H9 (cell line): ENCODE results near the gene TBC1D2. TPM values are rescaled to one million over a fixed set of nuclear protein-coding genes. Genes with fewer than 3 reads are reported as not detected.
A peak's percentile ranks its signal among the peaks of the same experiment; 100 is the strongest.

Experiments
- DNase-seq: peaks from one replicate; pipeline ENCODE4 v3.0.0-alpha.2; 2017
- H2AFZ ChIP-seq: one replicate; pipeline ENCODE4 v1.6.1; 2013; ENCODE audit warnings: mild to moderate bottlenecking, low read length, control low read depth, moderate library complexity
- H2AK5ac ChIP-seq: 2 replicates; pipeline ENCODE4 v1.6.1; 2013; ENCODE audit warnings: low read length, control low read depth, mixed read lengths; ENCODE audit not compliant: insufficient read length
- H2BK120ac ChIP-seq: one replicate; pipeline ENCODE4 v1.6.1; 2013; ENCODE audit warnings: low read depth, mild to moderate bottlenecking, low read length, control low read depth, inconsistent platforms; ENCODE audit not compliant: poor library complexity, severe bottlenecking
- H2BK12ac ChIP-seq: 2 replicates; pipeline ENCODE4 v1.6.1; 2013; ENCODE audit warnings: low read length, control low read depth, mixed read lengths, low read depth; ENCODE audit not compliant: insufficient read length
- H2BK15ac ChIP-seq: 2 replicates; pipeline ENCODE4 v1.6.1; 2013; ENCODE audit warnings: low read depth, low read length, control low read depth
- H2BK20ac ChIP-seq: one replicate; pipeline ENCODE4 v1.6.1; 2013; ENCODE audit warnings: low read depth, mild to moderate bottlenecking, low read length, control low read depth, inconsistent platforms; ENCODE audit not compliant: poor library complexity, severe bottlenecking
- H2BK5ac ChIP-seq: 2 replicates; pipeline ENCODE4 v1.6.1; 2013; ENCODE audit warnings: low read length, control low read depth, mixed read lengths; ENCODE audit not compliant: insufficient read length
- H3K14ac ChIP-seq: 2 replicates; pipeline ENCODE4 v1.6.1; 2013; ENCODE audit warnings: low read length, control low read depth; ENCODE audit not compliant: insufficient read depth
- H3K18ac ChIP-seq: 2 replicates; pipeline ENCODE4 v1.6.1; 2013; ENCODE audit warnings: low read depth, mild to moderate bottlenecking, mixed read lengths, low read length, control low read depth; ENCODE audit not compliant: insufficient read length
- H3K23ac ChIP-seq: 2 replicates; pipeline ENCODE4 v1.6.1; 2013; ENCODE audit warnings: low read length, control low read depth, mixed read lengths, low read depth; ENCODE audit not compliant: insufficient read length
- H3K23me2 ChIP-seq: 2 replicates; pipeline ENCODE4 v1.6.1; 2013; ENCODE audit warnings: low read depth, mild to moderate bottlenecking, mixed read lengths, low read length, control low read depth; ENCODE audit not compliant: insufficient read length, poor library complexity, severe bottlenecking
- H3K27ac ChIP-seq: 2 replicates; pipeline ENCODE4 v1.5.1; 2013; ENCODE audit warnings: low read length, control low read depth, mixed read lengths, low read depth; ENCODE audit not compliant: insufficient read length
- H3K27me3 ChIP-seq: 2 replicates; pipeline ENCODE4 v1.6.1; 2013; ENCODE audit warnings: low read length, control low read depth, inconsistent platforms; ENCODE audit not compliant: insufficient read depth
- H3K4ac ChIP-seq: 2 replicates; pipeline ENCODE4 v1.6.1; 2013; ENCODE audit warnings: low read depth, mild to moderate bottlenecking, control low read depth, inconsistent platforms, low read length, moderate library complexity
- H3K4me1 ChIP-seq: 2 replicates; pipeline ENCODE4 v1.6.1; 2013; ENCODE audit warnings: low read length, control low read depth, inconsistent platforms; ENCODE audit not compliant: insufficient read depth
- H3K4me2 ChIP-seq: 2 replicates; pipeline ENCODE4 v1.6.1; 2013; ENCODE audit warnings: low read length, control low read depth, mixed read lengths; ENCODE audit not compliant: insufficient read length, insufficient read depth
- H3K56ac ChIP-seq: 2 replicates; pipeline ENCODE4 v1.6.1; 2013; ENCODE audit warnings: low read depth, mild to moderate bottlenecking, mixed read lengths, low read length, control low read depth; ENCODE audit not compliant: insufficient read length
- H3K79me1 ChIP-seq: 2 replicates; pipeline ENCODE4 v1.6.1; 2013; ENCODE audit warnings: low read depth, mild to moderate bottlenecking, moderate library complexity, low read length, control low read depth, inconsistent platforms; ENCODE audit not compliant: insufficient read depth, poor library complexity, severe bottlenecking
- H3K79me2 ChIP-seq: 2 replicates; pipeline ENCODE4 v1.6.1; 2013; ENCODE audit warnings: low read length, control low read depth, inconsistent platforms; ENCODE audit not compliant: insufficient read depth
- H3K9ac ChIP-seq: 2 replicates; pipeline ENCODE4 v1.6.1; 2013; ENCODE audit warnings: low read length, control low read depth, mixed read lengths; ENCODE audit not compliant: insufficient read length; ENCODE audit errors: extremely low read depth
- H3K9me3 ChIP-seq: one replicate; pipeline ENCODE4 v1.6.1; 2013; ENCODE audit warnings: low read depth, low read length, inconsistent platforms; ENCODE audit not compliant: control insufficient read depth
- H3T11ph ChIP-seq: one replicate; pipeline ENCODE4 v1.6.1; 2013; ENCODE audit warnings: mild to moderate bottlenecking, low read length, control low read depth, inconsistent platforms
- H4K20me1 ChIP-seq: one replicate; pipeline ENCODE4 v1.6.1; 2013; ENCODE audit not compliant: control insufficient read depth, insufficient read length, insufficient read depth
- H4K5ac ChIP-seq: 2 replicates; pipeline ENCODE4 v1.6.1; 2013; ENCODE audit warnings: low read depth, mild to moderate bottlenecking, mixed read lengths, low read length, control low read depth; ENCODE audit not compliant: insufficient read length
- H4K8ac ChIP-seq: replicated peaks from 2 replicates; pipeline ENCODE4 v1.6.1; 2013; ENCODE audit warnings: low read length, control low read depth, mixed read lengths, low read depth; ENCODE audit not compliant: insufficient read length
- H4K91ac ChIP-seq: 2 replicates; pipeline ENCODE4 v1.6.1; 2013; ENCODE audit warnings: low read depth, mild to moderate bottlenecking, moderate library complexity, mixed read lengths, low read length, control low read depth; ENCODE audit not compliant: insufficient read length
- H3K27ac Mint-ChIP-seq, 3 experiments: 2 replicates in 2 of 3; 3 replicates in 1 of 3; pipeline ENCODE4 v1.8.0; 2020 to 2021; ENCODE audit warnings: mixed read lengths in 3 of 3, mild to moderate bottlenecking in 1 of 3, moderate library complexity in 1 of 3
- H3K27me3 Mint-ChIP-seq: 2 replicates; pipeline ENCODE4 v1.8.0; 2021; ENCODE audit warnings: low read depth, mild to moderate bottlenecking, moderate library complexity, mixed read lengths
- H3K36me3 Mint-ChIP-seq, 3 experiments: 2 replicates in 2 of 3; 3 replicates in 1 of 3; pipeline ENCODE4 v1.8.0; 2020 to 2021; ENCODE audit warnings: low read depth in 3 of 3, mixed read lengths in 3 of 3; ENCODE audit not compliant: insufficient read depth in 1 of 3
- H3K4me1 Mint-ChIP-seq, 2 experiments: 2 replicates each; pipeline ENCODE4 v1.8.0; 2020; ENCODE audit warnings: mixed read lengths in 2 of 2
- H3K4me3 Mint-ChIP-seq, 2 experiments: 2 replicates in 1 of 2; 3 replicates in 1 of 2; pipeline ENCODE4 v1.8.0; 2020 to 2021; ENCODE audit warnings: mild to moderate bottlenecking in 2 of 2, mixed read lengths in 2 of 2, moderate library complexity in 1 of 2
- H3K9me3 Mint-ChIP-seq, 2 experiments: 2 replicates in 1 of 2; 3 replicates in 1 of 2; pipeline ENCODE4 v1.8.0; 2020; ENCODE audit warnings: mild to moderate bottlenecking in 2 of 2, mixed read lengths in 2 of 2, moderate library complexity in 1 of 2
- CTCF ChIP-seq: fragments of 200-600 bp; sonication (generic); conservative IDR thresholded peaks from 3 replicates; pipeline ENCODE4 v1.8.0; 2021; ENCODE audit warnings: antibody characterized with exemption, mild to moderate bottlenecking
- WGBS: extraction: QIAGEN DNeasy Blood & Tissue Kit; methylation state at CpG from one replicate; pipeline ENCODE4 v1.1.7; 2013; ENCODE audit warnings: missing lambda C conversion rate, low lambda C conversion rate, mixed read lengths; ENCODE audit not compliant: insufficient read length; ENCODE audit errors: extremely low coverage; 5-methylcytosine and 5-hydroxymethylcytosine counted together
- total RNA-seq: library from RNA; stranded (reverse); gene quantifications from 2 replicates; pipeline ENCODE4 v1.2.1, GENCODE V29; 2021

Gene TBC1D2
- total RNA-seq, 1 experiment from 2014 or later, result 2.9 TPM

DNA sequence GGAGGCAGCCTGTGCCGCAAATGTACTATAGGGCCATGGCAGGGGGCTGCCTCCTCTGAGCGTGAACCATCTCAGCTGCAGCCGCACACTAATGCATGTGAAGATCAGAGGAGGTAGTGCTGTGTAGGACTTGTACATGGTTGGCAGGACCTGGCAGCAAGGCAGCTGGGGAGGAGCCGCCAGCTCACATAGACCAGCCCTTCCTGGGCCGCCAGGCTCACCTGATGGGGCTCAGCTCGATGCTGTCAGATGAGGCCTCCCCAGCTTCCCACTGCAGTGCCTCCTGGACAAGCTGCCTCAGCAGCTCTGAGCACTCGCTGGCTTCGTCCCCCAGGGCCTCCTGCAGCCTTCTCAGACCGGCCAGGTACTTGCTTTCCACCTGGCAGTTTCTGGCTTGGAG is 45.0 kb downstream of the TBC1D2 start:
- no peaks in the 10 kb centered on the region for H4K20me1 ChIP-seq

More for the DNA sequence above, 45.0 kb downstream of the TBC1D2 start:
- H3K27ac ChIP-seq, result no peak overlapping the region
- H3K23ac ChIP-seq, result no peak overlapping the region
- H2BK20ac ChIP-seq, result no peak overlapping the region
- Mint-ChIP-seq H3K36me3 (peaks cover 14 to 34% (median 15%) of the 10 kb centered on the region in 3 experiments), H3K27me3 (no peaks in the 10 kb centered on the region), H3K9me3 (peaks cover 6 to 10% of the 10 kb centered on the region in 2 experiments; a peak in 4 of 5 replicates), H3K27ac (peak overlapping the region in 1 of 3 experiments; percentile 55; a peak in 1 of 7 replicates), H3K4me3 (no peak overlapping the region), H3K4me1 (peaks cover 15 to 19% of the 10 kb centered on the region in 2 experiments)
- no CpG with 5 or more reads among the region's 9 CpGs for WGBS
- H3K9ac ChIP-seq, result no peak overlapping the region
- no peak overlapping the region for H2AK5ac ChIP-seq
- H3K9me3 ChIP-seq, result no peaks in the 10 kb centered on the region
- no peaks in the 10 kb centered on the region for H3K79me1 ChIP-seq
- no peaks in the 10 kb centered on the region for H3K23me2 ChIP-seq
- no peak for DNase-seq
- no peak overlapping the region for H3K18ac ChIP-seq
- no peak overlapping the region for H4K91ac ChIP-seq
- H4K5ac ChIP-seq, result no peak overlapping the region
- H2AFZ ChIP-seq, result no peak overlapping the region
- H2BK5ac ChIP-seq, result no peak overlapping the region
- no peaks in the 10 kb centered on the region for H3K79me2 ChIP-seq
- no peak overlapping the region for H2BK12ac ChIP-seq
- no peak for TF ChIP-seq CTCF
- no peak overlapping the region for H2BK120ac ChIP-seq
- no peak overlapping the region for H3T11ph ChIP-seq
- H2BK15ac ChIP-seq, result no peak overlapping the region
- no peaks in the 10 kb centered on the region for H3K4me1 ChIP-seq
- no peak overlapping the region for H3K4ac ChIP-seq
- no peaks in the 10 kb centered on the region for H3K27me3 ChIP-seq
- H3K14ac ChIP-seq, result no peak overlapping the region
- H3K56ac ChIP-seq, result no peak overlapping the region
- H3K4me2 ChIP-seq, result no peak overlapping the region
- H4K8ac ChIP-seq, result no peak overlapping the region
